Osteoblast (primary cell): ENCODE data around the gene MTA1. TPM values are rescaled to one million over a fixed set of nuclear protein-coding genes. Genes with fewer than 3 reads are reported as not detected.
A peak's percentile ranks its signal among the peaks of the same experiment; 100 is the strongest.

Experiments used
- DNase-seq: peaks from one replicate; pipeline ENCODE4 v3.0.0; 2011; ENCODE audit warnings: low spot score, mixed read lengths; ENCODE audit not compliant: insufficient read length; ENCODE audit errors: missing footprints
- H2AFZ ChIP-seq: 2 replicates; pipeline ENCODE4 v1.6.0; 2011; ENCODE audit warnings: mild to moderate bottlenecking, low read length
- H3K27ac ChIP-seq: 2 replicates; pipeline ENCODE4 v1.5.1; 2011; ENCODE audit warnings: mild to moderate bottlenecking, low read depth, low read length, moderate library complexity
- H3K27me3 ChIP-seq: 2 replicates; pipeline ENCODE4 v1.6.0; 2012; ENCODE audit warnings: mild to moderate bottlenecking, control low read depth, inconsistent platforms, low read length, moderate library complexity; ENCODE audit not compliant: insufficient read depth
- H3K36me3 ChIP-seq: 2 replicates; pipeline ENCODE4 v1.5.1; 2011; ENCODE audit warnings: mild to moderate bottlenecking, low read length, control low read depth, moderate library complexity; ENCODE audit not compliant: insufficient read depth
- H3K4me1 ChIP-seq: 2 replicates; pipeline ENCODE4 v1.5.1; 2011; ENCODE audit warnings: mild to moderate bottlenecking, low read length, control low read depth, moderate library complexity; ENCODE audit not compliant: insufficient read depth
- H3K4me2 ChIP-seq: 2 replicates; pipeline ENCODE4 v1.6.0; 2011; ENCODE audit warnings: mild to moderate bottlenecking, low read length; ENCODE audit not compliant: insufficient read depth
- H3K4me3 ChIP-seq: fragments of 200-600 bp; sonication (generic); 3 replicates; pipeline ENCODE4 v1.5.1; 2012; ENCODE audit warnings: mild to moderate bottlenecking, low read length, inconsistent platforms; ENCODE audit not compliant: insufficient read depth
- H3K79me2 ChIP-seq: 2 replicates; pipeline ENCODE4 v1.6.0; 2012; ENCODE audit warnings: mild to moderate bottlenecking, low read length, control low read depth, inconsistent platforms; ENCODE audit not compliant: insufficient read depth
- H3K9me3 ChIP-seq: 2 replicates; pipeline ENCODE4 v1.5.1; 2011; ENCODE audit warnings: low read depth, low read length, control low read depth
- H4K20me1 ChIP-seq: 2 replicates; pipeline ENCODE4 v1.6.0; 2012; ENCODE audit warnings: mild to moderate bottlenecking, low read length, control low read depth; ENCODE audit not compliant: insufficient read depth
- total RNA-seq: library from RNA; depleted of rRNA; stranded (reverse); fragments of >200 nt; gene quantifications from 2 replicates; pipeline ENCODE4 v1.2.3, GENCODE V29; 2012
- TF ChIP-seq, protein P1 (sequence below): IDR thresholded peaks from 2 replicates; pipeline ENCODE4 v1.5.1; 2011; ENCODE audit warnings: mild to moderate bottlenecking, low read depth, low read length, moderate library complexity; ENCODE audit errors: extremely low read depth

The MTA1 gene
- total RNA-seq, 1 donor: 60.4 TPM

DNA sequence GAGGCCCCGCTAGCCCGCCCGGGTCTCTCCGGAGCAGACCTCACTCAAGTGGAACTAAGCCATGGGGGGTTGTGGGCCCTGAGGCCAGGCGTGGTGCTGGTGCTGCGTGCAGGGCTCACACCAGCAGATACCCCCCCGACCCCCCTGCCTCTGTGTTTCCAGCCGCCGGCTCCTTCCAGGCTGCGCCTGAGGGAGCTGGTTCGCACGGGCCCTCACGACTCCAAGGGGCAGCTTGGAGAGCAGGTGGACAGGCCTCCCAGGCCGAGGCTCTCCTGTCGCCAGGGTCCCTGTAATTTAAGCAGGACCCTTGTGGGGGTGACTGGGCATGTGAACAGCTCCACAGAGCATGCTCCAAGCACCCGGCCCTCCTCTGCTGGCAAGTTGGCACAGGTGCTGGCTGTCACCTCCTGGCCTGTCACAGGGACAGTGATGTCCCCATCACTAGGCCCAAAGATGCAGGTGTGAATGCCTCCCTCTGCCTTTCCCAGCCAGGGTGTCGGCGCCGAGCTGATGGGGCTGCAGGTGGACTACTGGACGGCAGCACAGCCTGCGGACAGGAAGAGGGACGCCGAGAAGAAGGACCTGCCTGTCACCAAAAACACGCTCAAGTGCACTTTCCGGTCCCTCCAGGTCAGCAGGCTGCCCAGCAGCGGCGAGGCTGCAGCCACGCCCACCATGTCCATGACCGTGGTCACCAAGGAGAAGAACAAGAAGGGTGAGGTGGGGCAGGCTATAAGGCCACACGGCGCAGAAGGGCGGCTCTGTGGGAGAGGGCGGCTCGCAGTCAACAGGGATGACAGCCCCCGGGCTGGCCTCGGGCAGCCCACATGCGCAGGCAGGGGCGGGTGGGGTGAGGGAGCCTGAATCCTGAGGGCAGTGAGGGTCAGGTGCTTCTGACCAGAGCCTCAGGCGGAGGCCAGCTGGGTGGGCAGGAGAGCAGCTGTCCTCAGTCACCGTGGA, 27.2 kb upstream of the MTA1 start:
- no peaks in the 10 kb centered on the region for H3K36me3 ChIP-seq
- DNase-seq: peak; percentile 58
- H3K9me3 ChIP-seq: no peaks in the 10 kb centered on the region
- no peak overlapping the region for H3K27ac ChIP-seq
- H2AFZ ChIP-seq: no peak overlapping the region
- no peak overlapping the region for H3K4me3 ChIP-seq
- no peaks in the 10 kb centered on the region for H3K27me3 ChIP-seq
- H3K4me1 ChIP-seq: no peaks in the 10 kb centered on the region
- H3K4me2 ChIP-seq: no peak overlapping the region
- no peaks in the 10 kb centered on the region for H3K79me2 ChIP-seq
- TF ChIP-seq, protein P1, sequence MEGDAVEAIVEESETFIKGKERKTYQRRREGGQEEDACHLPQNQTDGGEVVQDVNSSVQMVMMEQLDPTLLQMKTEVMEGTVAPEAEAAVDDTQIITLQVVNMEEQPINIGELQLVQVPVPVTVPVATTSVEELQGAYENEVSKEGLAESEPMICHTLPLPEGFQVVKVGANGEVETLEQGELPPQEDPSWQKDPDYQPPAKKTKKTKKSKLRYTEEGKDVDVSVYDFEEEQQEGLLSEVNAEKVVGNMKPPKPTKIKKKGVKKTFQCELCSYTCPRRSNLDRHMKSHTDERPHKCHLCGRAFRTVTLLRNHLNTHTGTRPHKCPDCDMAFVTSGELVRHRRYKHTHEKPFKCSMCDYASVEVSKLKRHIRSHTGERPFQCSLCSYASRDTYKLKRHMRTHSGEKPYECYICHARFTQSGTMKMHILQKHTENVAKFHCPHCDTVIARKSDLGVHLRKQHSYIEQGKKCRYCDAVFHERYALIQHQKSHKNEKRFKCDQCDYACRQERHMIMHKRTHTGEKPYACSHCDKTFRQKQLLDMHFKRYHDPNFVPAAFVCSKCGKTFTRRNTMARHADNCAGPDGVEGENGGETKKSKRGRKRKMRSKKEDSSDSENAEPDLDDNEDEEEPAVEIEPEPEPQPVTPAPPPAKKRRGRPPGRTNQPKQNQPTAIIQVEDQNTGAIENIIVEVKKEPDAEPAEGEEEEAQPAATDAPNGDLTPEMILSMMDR: no peak
- H4K20me1 ChIP-seq: no peaks in the 10 kb centered on the region

DNA sequence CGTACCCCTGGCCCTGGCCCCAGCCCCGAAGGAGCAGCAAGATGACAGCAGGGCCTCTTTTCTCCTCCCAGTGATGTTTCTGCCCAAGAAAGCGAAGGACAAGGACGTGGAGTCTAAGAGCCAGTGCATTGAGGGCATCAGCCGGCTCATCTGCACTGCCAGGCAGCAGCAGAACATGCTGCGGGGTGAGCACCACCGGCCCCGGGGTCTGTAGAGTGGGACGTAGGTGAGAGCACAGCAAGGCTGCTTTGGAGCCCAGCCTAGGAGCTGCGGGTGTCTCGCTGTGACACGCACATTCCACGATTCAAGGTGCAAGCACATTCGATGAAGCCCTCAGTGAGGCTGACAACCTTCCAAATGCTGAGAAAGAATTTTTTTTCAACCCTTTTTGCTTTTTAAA, 26.5 kb upstream of the MTA1 start:
- Histone ChIP-seq H3K4me3 (no peak overlapping the region), H4K20me1 (no peaks in the 10 kb centered on the region), H3K27me3 (no peaks in the 10 kb centered on the region), H3K4me2 (no peak overlapping the region), H3K36me3 (no peaks in the 10 kb centered on the region), H3K9me3 (no peaks in the 10 kb centered on the region), H2AFZ (no peak overlapping the region), H3K79me2 (no peaks in the 10 kb centered on the region), H3K27ac (no peak overlapping the region), H3K4me1 (peaks cover 2% of the 10 kb centered on the region)
- DNase-seq: peak; percentile 75
- TF ChIP-seq, protein P1: no peak

DNA sequence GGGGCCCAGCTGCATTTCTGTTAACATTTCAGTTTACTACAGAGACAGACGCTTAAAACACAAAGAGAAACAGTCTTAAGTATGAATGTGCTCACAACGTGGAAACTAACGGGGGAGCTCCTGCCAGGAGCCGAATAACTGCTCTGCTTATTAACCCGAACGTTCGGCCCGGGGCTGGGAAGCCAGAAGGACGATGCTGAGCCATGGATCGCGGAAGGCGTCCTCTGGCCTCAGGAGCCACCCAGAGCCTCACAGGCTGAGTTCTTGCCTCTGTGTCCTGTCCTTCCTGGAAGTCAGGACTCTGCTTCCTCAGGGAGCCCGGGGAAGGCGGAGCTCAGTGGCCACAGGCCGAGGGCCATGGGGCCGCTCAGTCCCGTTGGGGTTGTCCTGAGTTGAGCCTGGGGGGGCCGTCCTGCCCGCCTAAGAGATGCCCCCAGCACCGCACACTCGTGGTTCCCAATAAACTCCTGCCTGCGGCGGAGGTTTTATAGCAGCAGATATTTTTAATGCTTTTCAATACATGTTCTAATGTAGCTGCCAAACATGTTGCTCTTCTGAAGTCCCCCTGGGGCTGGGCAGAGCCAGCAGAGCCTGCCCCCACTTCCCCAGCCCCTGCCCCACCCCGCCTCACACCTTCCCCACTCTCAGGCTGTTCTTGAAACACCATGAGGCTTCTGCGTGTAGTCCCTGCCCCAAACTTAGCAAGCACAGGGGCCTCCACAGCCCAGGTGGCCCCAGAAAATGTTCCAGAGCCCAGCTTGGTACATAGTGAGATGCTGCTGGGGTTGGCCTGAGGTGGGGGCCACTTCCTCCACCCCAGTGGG, 24.7 kb upstream of the MTA1 start:
- H2AFZ ChIP-seq: no peak overlapping the region
- H3K27ac ChIP-seq: no peak overlapping the region
- no peaks in the 10 kb centered on the region for H4K20me1 ChIP-seq
- H3K4me3 ChIP-seq: no peak overlapping the region
- H3K36me3 ChIP-seq: no peaks in the 10 kb centered on the region
- H3K4me1 ChIP-seq: peaks cover 10% of the 10 kb centered on the region
- TF ChIP-seq, protein P1: no peak
- peak; percentile 84 for DNase-seq
- no peaks in the 10 kb centered on the region for H3K9me3 ChIP-seq
- H3K4me2 ChIP-seq: no peak overlapping the region
- peaks cover 13% of the 10 kb centered on the region for H3K79me2 ChIP-seq
- no peaks in the 10 kb centered on the region for H3K27me3 ChIP-seq

DNA sequence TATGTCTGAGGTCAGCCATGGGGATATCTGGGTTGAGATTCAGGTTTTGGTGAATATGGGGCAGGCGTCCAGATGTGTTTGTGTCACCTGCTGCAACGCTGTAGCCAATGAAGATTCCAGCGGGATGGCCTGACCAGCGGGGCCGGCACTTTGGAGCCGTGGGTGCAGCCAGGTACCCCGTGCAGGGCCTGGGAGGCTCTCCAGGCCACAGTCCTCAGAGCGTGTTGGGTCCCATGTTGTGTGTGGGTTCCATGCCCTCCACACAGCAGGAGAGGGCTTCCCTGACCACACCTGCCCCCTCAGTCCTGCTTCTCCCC, 24.1 kb upstream of the MTA1 start:
- Histone ChIP-seq H3K27ac (no peak overlapping the region), H3K79me2 (peaks cover 13% of the 10 kb centered on the region), H3K4me2 (no peak overlapping the region), H3K36me3 (peaks cover 4% of the 10 kb centered on the region), H2AFZ (no peak overlapping the region), H3K9me3 (no peaks in the 10 kb centered on the region), H3K4me3 (no peak overlapping the region), H3K4me1 (peaks cover 10% of the 10 kb centered on the region), H3K27me3 (no peaks in the 10 kb centered on the region), H4K20me1 (no peaks in the 10 kb centered on the region)
- TF ChIP-seq, protein P1: no peak
- DNase-seq: peak; percentile 62
